ENCODE results near the gene SCARF2. TPM values are rescaled to one million over a fixed set of nuclear protein-coding genes. Genes with fewer than 3 reads are reported as not detected.
A peak's percentile ranks its signal among the peaks of the same experiment; 100 is the strongest.

Gene SCARF2
- polyA plus RNA-seq, 3 donors, result 0.12 to 0.51 TPM; not detected in 1

- Histone ChIP-seq H4K20me1 (ENCODE audit: insufficient read depth, low read length) (no peaks in the 10 kb centered on the region), H3K9ac (ENCODE audit: insufficient read depth, low read length, poor library complexity, severe bottlenecking) (no peak overlapping the region), H3K4me2 (replicated peaks; ENCODE audit: extremely low read depth, low read length, poor library complexity, severe bottlenecking) (no peak overlapping the region), H2AFZ (ENCODE audit: insufficient read depth, low read depth, low read length, poor library complexity, severe bottlenecking) (no peak overlapping the region), H3K27me3 (ENCODE audit: control insufficient read depth in 2 of 2, insufficient read depth in 2 of 2, low read length in 2 of 2) (peaks cover 5 to 59% of the 10 kb centered on the region in 2 donors), H3K36me3 (replicated peaks in 1 of 2; ENCODE audit: control insufficient read depth in 1 of 2, insufficient read depth in 2 of 2, low read length in 2 of 2) (no peaks in the 10 kb centered on the region), H3K27ac (ENCODE audit: low read depth in 1 of 2, low read length in 2 of 2) (no peak overlapping the region), H3K79me2 (ENCODE audit: insufficient read depth, low read length) (no peaks in the 10 kb centered on the region), H3K4me3 (replicated peaks in 1 of 3; ENCODE audit: low read depth in 2 of 3, low read length in 3 of 3) (no peak overlapping the region), H3K9me3 (replicated peaks in 1 of 2; ENCODE audit: control insufficient read depth in 1 of 2, insufficient read depth in 1 of 2, low read length in 2 of 2) (peaks cover 5 to 13% of the 10 kb centered on the region in 2 donors), H3K4me1 (ENCODE audit: control insufficient read depth in 1 of 2, insufficient read depth in 2 of 2, low read length in 2 of 2) (peaks cover 9 to 27% of the 10 kb centered on the region in 2 donors)
- no peak overlapping the region for H3K27ac Mint-ChIP-seq
- H3K9me3 Mint-ChIP-seq, result peaks cover 0 to 8% (median 2%) of the 10 kb centered on the region in 7 donors
- peaks cover 2 to 14% of the 10 kb centered on the region in 2 donors for H3K36me3 Mint-ChIP-seq
- peaks cover 14% of the 10 kb centered on the region for H3K4me1 Mint-ChIP-seq
- no peak for DNase-seq
- TF ChIP-seq CTCF (IDR thresholded peaks at IDR 0.05), result no peak
- peaks cover 34 to 53% (median 47%) of the 10 kb centered on the region in 3 donors for H3K27me3 Mint-ChIP-seq (ENCODE audit: low read depth in 3 of 3)
- intact Hi-C loops (cut with micrococcal nuclease), result loop anchor here in 1 of 2 donors (5.0 kb wide), 1 partner anchor 73 kb away; the partner anchor contains the start of gene KLHL22
- 86% methylated on average over 7 of the region's 15 CpGs for WGBS (ENCODE audit: insufficient coverage)
- peak overlapping the region in 1 of 2 donors; percentile 68 for H3K4me3 Mint-ChIP-seq
Observed at GRCh38 chr22:20424568-20424931, 13.1 kb downstream of the SCARF2 start.

GRCh38 chr22:20423906-20424551 is 13.6 kb downstream of the SCARF2 start:
- H4K20me1 ChIP-seq (ENCODE audit: insufficient read depth, low read length), result no peaks in the 10 kb centered on the region
- H3K9me3 Mint-ChIP-seq, result peaks cover 0 to 8% (median 2%) of the 10 kb centered on the region in 7 donors
- peak overlapping the region in 1 of 2 donors; percentile 68 for H3K4me3 Mint-ChIP-seq
- H3K36me3 Mint-ChIP-seq, result peaks cover 2 to 14% of the 10 kb centered on the region in 2 donors
- H3K9me3 ChIP-seq (replicated peaks in 1 of 2; ENCODE audit: control insufficient read depth in 1 of 2, insufficient read depth in 1 of 2, low read length in 2 of 2), result peaks cover 5 to 13% of the 10 kb centered on the region in 2 donors
- no peaks in the 10 kb centered on the region for H3K36me3 ChIP-seq (replicated peaks in 1 of 2; ENCODE audit: control insufficient read depth in 1 of 2, insufficient read depth in 2 of 2, low read length in 2 of 2)
- H3K4me1 Mint-ChIP-seq, result peaks cover 10% of the 10 kb centered on the region
- no peak overlapping the region for H3K27ac ChIP-seq (ENCODE audit: low read depth in 1 of 2, low read length in 2 of 2)
- no peak overlapping the region for H3K9ac ChIP-seq (ENCODE audit: insufficient read depth, low read length, poor library complexity, severe bottlenecking)
- no peaks in the 10 kb centered on the region for H3K79me2 ChIP-seq (ENCODE audit: insufficient read depth, low read length)
- H3K4me1 ChIP-seq (ENCODE audit: control insufficient read depth in 1 of 2, insufficient read depth in 2 of 2, low read length in 2 of 2), result peaks cover 5 to 22% of the 10 kb centered on the region in 2 donors
- no peak overlapping the region for H3K27ac Mint-ChIP-seq
- intact Hi-C loops (cut with micrococcal nuclease), result loop anchor here in 1 of 2 donors (5.0 kb wide), 1 partner anchor 73 kb away; the partner anchor contains the start of gene KLHL22
- no peak overlapping the region for H3K4me3 ChIP-seq (replicated peaks in 1 of 3; ENCODE audit: low read depth in 2 of 3, low read length in 3 of 3)
- no peak overlapping the region for H2AFZ ChIP-seq (ENCODE audit: insufficient read depth, low read depth, low read length, poor library complexity, severe bottlenecking)
- no peak overlapping the region for H3K4me2 ChIP-seq (replicated peaks; ENCODE audit: extremely low read depth, low read length, poor library complexity, severe bottlenecking)
- no peak for TF ChIP-seq CTCF (IDR thresholded peaks at IDR 0.05)
- WGBS (ENCODE audit: insufficient coverage), result 62% methylated on average over 28 of the region's 31 CpGs
- H3K27me3 Mint-ChIP-seq (ENCODE audit: low read depth in 3 of 3), result peaks cover 30 to 51% (median 47%) of the 10 kb centered on the region in 3 donors
- peaks cover 5 to 56% of the 10 kb centered on the region in 2 donors for H3K27me3 ChIP-seq (ENCODE audit: control insufficient read depth in 2 of 2, insufficient read depth in 2 of 2, low read length in 2 of 2)
- DNase-seq, result no peak
